ENCODE data around the gene ATAD3A. TPM values are rescaled to one million over a fixed set of nuclear protein-coding genes. Genes with fewer than 3 reads are reported as not detected.

ATAD3A gene
- total RNA-seq, 1 experiment from 2014 or later: 71.2 TPM

GRCh38 chr1:1529936-1530335, 18.0 kb downstream of the ATAD3A start:
- ATAC-seq (no peak), DNase-seq (ENCODE audit: low spot score) (no peak)
- CTCF ChIA-PET: no interaction called here
- Mint-ChIP-seq H3K9me3 (peaks cover 5% of the 10 kb centered on the region), H3K4me1 (no peaks in the 10 kb centered on the region), H3K36me3 (peaks cover 30% of the 10 kb centered on the region), H3K27ac (no peak overlapping the region), H3K4me3 (no peak overlapping the region), H3K27me3 (ENCODE audit: low read depth) (no peaks in the 10 kb centered on the region)
- TF ChIP-seq NFATC4 (CRISPR knock-in tag; IDR thresholded peaks at IDR 0.05): no peak
- no peak for TF ChIP-seq ZBTB43 (CRISPR knock-in tag; IDR thresholded peaks at IDR 0.05)
- no peak for TF ChIP-seq NR2C2 (CRISPR knock-in tag; IDR thresholded peaks at IDR 0.05)
- no peak for TF ChIP-seq ELF4 (CRISPR knock-in tag; IDR thresholded peaks at IDR 0.05; ENCODE audit: low read depth)
- no peak for TF ChIP-seq E2F1 (CRISPR knock-in tag; IDR thresholded peaks at IDR 0.05)
- TF ChIP-seq AR (CRISPR knock-in tag; IDR thresholded peaks at IDR 0.05): no peak
- TF ChIP-seq CTCF (IDR thresholded peaks at IDR 0.05): no peak
- TF ChIP-seq ZBTB21 (CRISPR knock-in tag; IDR thresholded peaks at IDR 0.05; ENCODE audit: borderline replicate concordance): no peak
- TF ChIP-seq ARID4B (CRISPR knock-in tag; IDR thresholded peaks at IDR 0.05; ENCODE audit: borderline replicate concordance): no peak
- no peak for TF ChIP-seq ZNF425 (CRISPR knock-in tag; conservative IDR thresholded peaks at IDR 0.05)
- no peak for TF ChIP-seq CREB1 (CRISPR knock-in tag; IDR thresholded peaks at IDR 0.05)
- TF ChIP-seq ZNF671 (CRISPR knock-in tag; IDR thresholded peaks at IDR 0.05): no peak
- no peak for TF ChIP-seq FOXP1 (CRISPR knock-in tag; IDR thresholded peaks at IDR 0.05; ENCODE audit: borderline replicate concordance)
- no peak for TF ChIP-seq PRRX2 (CRISPR knock-in tag; IDR thresholded peaks at IDR 0.05)
- no peak for TF ChIP-seq CBFB (CRISPR knock-in tag; IDR thresholded peaks at IDR 0.05; ENCODE audit: low read depth)
- TF ChIP-seq ZNF423 (CRISPR knock-in tag; IDR thresholded peaks at IDR 0.05): no peak
- POLR2A ChIA-PET: no interaction called here
